ENCODE measurements around the gene CDAN1. TPM values are rescaled to one million over a fixed set of nuclear protein-coding genes. Genes with fewer than 3 reads are reported as not detected.
"Not testable (repeated sequence)": the region's sequence is repeated elsewhere in the genome, so short reads cannot be mapped to it uniquely, and the experiment has no call there.

Gene CDAN1
- polyA plus RNA-seq, 4 donors: 14.7 to 24.5 (median 17.4) TPM

DNA sequence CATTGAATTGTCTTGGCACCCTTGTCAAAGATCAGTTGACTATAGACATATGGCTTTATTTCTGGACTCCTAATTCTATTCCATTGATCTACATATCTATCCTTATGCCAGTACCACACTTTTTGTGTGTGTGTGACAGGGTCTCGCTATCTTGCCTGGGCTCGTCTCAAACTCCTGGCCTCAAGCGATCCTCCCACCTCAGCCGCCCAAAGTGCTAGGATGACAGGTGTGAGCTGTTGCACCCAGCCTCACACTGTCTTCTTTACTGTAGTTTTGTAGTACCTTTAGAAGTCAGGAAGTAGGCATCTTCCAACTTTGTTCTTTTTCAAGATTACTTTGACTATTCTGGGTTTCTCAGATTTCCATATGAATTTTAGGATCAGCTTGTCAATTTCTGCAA is 24.3 kb downstream of the CDAN1 start:
- no peak for DNase-seq (ENCODE audit: low read depth in 4 of 4, low spot score in 3 of 4)

DNA sequence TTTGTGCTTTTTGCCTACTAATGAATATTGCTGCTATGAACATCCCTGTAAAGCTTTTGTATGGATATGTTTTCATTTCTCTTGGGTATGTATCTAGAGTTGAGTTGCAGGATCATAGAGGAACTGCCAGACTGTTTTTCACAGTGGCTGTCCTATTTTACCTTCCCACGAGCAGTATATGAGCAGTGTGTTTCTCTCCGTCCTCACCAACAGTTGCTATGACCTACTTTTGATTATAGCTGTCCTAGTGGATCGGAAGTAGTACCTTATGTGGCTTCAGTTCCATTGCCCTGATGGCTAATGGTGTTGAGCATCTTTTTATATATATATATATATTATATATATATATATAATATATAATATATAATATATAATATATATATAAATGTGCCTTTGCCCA is 25.2 kb downstream of the CDAN1 start:
- no peak for DNase-seq (ENCODE audit: low read depth in 4 of 4, low spot score in 3 of 4)

DNA sequence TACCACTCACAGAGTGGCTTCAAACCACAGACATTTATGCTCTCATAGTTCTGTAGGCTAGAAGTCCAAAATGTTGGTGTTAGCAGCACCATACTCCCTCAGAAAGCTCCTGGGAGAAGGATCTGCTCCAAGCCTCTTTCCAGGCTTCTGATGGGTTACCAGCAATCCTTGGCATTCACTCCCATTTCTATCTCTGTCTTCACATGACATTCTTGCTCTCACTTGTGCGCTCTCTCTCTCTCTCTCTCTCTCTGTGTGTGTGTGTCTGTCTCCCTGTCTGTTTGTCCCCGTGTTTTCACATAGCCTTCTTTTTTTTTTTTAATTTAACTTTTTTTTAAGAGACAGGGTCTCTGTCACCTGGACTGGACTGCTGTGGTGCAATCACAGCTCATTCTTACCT is 26.3 kb downstream of the CDAN1 start:
- DNase-seq (ENCODE audit: low read depth in 4 of 4, low spot score in 3 of 4): no peak

DNA sequence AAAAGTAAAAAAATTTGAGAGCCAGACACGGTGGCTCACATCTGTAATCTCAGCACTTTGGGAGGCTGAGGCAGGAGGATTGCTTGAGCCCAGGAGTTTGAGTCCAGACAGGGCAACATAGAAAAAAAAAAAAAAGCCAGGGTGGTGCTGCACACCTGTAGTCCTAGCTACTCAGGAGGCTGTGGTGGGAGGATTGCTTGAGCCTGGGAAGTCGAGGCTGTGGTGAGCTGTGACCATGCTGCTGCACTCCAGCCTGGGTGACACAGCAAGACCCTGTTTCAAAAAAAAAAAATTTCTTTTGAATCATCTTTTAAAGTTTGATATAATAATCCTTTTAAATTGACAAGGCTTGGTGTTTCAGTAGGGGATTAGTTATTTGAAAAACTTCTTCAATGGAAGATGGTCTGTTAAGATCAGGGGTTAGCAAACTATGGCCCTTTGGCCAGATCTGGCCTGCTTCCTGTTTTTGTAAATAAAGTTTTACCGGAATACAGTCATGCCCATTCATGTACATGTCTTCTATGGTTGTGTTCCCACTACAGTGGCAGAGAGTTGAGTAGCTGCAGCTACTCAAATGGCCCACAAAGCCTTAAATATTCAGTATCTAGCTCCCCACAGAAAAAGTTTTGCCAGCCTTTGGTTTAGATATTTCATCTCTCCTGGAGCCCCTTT is 28.9 kb downstream of the CDAN1 start:
- no peak for DNase-seq (ENCODE audit: low read depth in 4 of 4, low spot score in 3 of 4)

DNA sequence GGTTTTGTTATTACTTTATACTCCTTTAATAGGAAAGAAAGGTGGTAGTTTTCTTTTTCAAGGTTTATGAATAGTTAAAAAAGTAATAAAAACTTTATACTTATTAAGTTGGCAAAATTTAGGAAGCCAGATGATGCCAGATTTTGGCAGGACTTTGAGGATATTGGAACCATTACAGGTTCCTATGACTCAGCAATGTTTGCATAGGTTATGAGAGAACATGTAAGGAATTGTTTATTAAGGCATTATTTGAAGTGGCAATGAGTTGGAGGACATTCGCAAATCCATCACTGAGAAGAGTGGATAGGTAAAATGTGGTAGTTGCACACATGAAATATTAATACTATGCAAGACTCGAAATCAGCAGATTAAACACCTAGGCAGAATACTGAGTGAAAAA is 29.9 kb downstream of the CDAN1 start:
- no peak for DNase-seq (ENCODE audit: low read depth in 4 of 4, low spot score in 3 of 4)

DNA sequence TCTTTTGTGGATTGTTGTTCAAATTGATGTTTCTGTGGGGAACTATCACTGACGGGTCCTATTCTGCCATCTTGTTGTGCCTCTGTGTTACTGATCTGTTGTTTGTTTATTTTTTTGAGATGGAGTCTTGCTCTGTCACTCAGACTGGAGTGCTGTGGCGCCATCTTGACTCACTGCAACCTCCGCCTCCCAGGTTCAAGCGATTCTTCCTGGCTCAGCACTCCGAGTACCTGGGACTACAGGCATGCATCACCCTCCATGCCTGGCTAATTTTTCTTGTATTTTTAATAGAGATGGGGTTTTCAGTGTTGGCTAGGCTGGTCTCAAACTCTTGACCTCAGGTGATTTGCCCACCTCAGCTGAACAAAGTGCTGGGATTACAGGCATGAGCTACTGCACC is 31.6 kb downstream of the CDAN1 start:
- DNase-seq (ENCODE audit: low read depth in 4 of 4, low spot score in 3 of 4): no peak

DNA sequence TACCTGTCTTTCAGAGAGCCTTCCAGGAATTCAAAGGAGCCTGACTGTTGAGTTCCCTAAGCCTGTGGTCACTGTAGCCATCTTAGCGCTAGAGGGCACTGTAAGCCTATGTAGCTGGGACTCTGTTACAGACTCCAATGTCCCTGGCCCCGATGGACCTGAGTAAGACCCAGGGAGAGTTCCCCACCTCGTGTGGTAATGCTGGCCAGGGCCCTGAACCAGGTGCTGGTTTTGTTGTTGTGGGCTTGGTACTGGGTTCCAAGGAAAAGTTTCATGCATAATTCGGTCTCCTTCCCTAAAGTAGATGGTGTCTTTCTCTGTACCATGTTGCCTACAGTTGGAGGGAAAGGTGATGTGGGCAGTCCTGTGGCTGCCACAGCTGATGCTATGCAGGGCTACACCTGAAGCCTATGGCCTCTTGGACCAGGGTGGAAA is 32.4 kb downstream of the CDAN1 start:
- DNase-seq (ENCODE audit: low read depth in 4 of 4, low spot score in 3 of 4): peak; percentile 31 to 60 (median 42)

DNA sequence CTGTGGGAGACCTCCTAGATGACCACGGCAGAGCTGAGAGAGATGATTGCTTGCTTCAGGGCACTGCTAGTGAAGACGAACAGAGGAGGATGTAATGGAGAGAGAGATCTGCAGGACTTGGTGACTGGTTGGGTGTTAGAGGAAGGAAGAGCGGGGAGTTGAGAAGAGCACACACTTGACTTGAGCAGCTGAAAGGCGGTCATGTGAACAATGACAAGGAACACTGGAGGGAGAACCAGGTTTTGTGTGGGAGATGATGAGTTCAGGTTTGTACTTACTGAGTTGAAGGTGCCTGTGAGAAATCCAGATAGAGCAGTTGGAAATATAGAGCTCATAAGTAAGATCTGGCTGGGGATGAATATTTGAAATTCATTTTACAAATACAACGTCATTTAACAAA is 40.3 kb downstream of the CDAN1 start:
- DNase-seq (ENCODE audit: low read depth in 4 of 4, low spot score in 3 of 4): no peak

DNA sequence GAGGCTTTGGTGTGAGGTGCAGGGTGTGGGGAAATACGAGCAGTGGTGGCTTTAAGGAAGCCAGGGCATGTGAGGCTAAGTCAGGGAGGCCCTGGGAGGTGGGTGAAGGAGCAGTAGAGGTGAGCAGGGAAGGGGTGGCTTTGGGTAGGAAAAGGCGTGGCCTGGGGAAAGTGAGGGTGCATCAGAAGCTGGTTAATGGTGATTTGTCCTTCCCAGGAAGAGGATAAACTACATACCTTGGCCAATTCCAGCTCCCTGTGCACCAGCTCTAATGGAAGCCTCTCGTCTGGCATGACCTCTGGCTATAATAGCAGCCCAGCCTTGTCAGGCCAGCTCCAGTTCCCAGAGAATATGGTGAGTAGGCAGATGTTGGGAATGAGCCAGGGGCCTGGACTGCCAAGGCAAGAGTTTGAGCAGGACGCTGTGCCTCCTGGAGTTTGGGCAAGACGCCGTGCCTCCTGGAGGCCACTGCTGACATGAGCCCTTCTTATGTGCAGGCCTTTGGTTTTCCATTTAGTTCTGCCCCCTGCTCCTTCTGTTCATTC is 41.3 kb downstream of the CDAN1 start:
- no peak for DNase-seq (ENCODE audit: low read depth in 4 of 4, low spot score in 3 of 4)

DNA sequence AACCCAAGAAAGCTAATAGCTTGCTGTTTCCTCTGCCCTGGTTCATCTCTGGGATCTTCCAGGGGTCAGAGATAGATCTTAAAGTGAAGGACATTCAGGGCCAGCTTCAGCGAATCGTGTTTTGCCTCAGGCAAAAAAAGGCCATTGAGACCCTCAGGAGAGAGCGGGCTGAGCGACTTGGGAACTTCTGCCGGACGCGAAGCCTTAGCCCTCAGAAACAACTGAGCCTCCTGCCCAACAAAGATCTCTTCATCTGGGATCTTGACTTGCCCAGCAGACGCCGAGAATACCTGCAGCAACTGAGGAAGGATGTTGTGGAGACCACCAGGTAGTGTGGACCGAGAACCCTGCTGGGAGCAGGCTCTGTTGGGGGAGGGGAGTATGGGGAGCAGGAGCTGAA is 42.5 kb downstream of the CDAN1 start:
- DNase-seq (ENCODE audit: low read depth in 4 of 4, low spot score in 3 of 4): no peak

DNA sequence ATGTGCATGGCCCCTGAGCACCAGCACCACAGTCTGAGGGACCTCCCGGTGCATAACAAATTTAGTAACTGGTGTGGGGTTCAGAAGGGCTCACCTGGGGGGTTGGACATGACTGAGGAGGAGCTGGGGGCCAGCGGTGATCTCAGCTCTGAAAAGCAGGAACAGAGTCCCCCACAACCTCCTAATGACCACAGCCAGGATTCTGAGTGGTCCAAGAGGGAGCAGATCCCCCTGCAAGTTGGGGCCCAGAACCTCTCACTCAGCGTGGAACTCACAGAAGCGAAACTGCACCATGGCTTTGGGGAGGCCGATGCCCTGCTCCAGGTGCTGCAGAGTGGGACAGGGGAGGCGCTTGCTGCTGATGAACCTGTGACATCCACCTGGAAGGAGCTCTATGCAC is 43.0 kb downstream of the CDAN1 start:
- DNase-seq (ENCODE audit: low read depth in 4 of 4, low spot score in 3 of 4): no peak

DNA sequence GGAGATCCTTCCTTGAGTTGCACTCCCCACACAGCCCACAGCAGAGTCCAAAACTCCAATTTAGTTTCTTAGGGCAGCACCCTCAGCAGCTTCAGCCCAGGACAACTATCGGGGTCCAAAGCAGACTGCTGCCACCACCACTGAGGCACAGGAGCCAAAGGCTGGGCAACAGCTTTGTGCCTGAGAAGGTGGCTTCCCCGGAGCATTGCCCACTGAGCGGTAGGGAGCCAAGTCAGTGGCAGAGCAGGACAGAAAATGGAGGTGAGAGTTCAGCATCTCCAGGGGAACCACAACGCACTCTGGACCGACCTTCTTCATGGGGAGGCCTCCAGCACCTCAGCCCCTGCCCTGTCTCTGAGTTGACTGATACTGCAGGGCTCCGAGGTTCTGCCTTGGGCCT is 43.4 kb downstream of the CDAN1 start:
- no peak for DNase-seq (ENCODE audit: low read depth in 4 of 4, low spot score in 3 of 4)

DNA sequence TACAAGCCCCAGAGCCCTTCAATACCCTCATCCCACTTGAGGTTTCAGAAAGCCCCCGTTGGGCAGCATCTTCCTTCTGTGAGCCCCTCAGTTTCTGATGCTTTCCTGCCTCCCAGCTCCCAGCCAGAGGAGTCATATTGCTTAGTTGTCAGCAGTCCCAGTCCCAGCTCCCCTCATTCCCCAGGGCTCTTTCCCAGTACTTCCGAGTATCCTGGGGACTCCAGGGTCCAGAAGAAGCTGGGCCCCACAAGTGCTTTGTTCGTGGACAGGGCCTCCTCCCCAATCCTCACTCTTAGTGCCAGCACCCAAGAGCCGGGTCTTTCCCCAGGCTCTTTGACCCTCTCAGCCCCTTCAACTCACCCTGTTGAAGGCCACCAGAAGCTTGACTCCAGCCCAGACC is 43.9 kb downstream of the CDAN1 start:
- DNase-seq (ENCODE audit: low read depth in 4 of 4, low spot score in 3 of 4): no peak

DNA sequence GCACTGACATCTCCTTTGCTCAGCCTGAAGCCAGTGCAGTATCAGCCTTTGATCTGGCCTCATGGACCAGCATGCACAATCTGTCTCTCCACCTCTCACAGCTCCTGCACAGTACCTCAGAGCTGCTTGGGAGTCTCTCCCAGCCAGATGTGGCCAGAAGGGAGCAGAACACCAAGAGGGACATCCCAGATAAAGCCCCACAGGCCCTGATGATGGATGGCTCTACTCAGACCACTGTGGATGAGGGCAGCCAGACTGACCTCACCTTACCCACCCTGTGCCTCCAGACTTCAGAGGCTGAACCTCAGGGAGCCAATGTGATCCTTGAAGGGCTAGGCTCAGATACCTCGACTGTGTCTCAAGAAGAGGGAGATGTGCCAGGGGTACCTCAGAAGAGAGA is 44.4 kb downstream of the CDAN1 start:
- no peak for DNase-seq (ENCODE audit: low read depth in 4 of 4, low spot score in 3 of 4)

DNA sequence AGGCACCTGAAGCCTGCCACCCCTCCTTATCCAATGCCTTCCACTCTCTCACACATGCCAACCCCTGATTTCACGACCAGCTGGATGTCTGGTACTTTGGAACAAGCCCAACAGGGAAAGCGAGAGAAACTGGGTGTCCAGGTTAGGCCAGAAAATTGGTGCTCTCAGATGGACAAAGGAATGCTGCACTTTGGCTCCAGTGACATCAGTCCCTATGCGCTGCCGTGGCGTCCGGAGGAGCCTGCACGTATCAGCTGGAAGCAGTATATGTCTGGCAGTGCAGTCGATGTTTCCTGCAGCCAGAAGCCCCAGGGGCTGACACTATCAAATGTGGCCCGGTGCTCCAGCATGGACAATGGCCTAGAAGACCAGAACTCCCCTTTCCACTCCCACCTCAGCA is 45.2 kb downstream of the CDAN1 start:
- DNase-seq (ENCODE audit: low read depth in 4 of 4, low spot score in 3 of 4): no peak

DNA sequence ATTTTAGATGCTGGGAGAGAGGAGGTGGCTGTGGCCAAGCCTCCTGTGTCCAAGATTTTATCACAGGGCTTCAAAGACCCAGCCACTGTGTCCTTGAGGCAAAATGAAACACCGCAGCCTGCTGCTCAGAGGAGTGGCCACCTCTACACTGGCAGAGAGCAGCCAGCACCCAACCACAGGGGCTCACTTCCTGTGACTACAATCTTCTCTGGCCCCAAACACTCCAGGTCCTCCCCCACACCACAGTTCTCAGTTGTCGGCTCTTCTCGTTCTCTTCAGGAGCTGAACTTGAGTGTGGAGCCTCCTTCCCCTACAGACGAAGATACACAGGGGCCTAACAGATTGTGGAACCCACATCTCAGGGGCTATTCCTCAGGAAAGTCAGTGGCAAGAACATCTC is 45.6 kb downstream of the CDAN1 start:
- no peak for DNase-seq (ENCODE audit: low read depth in 4 of 4, low spot score in 3 of 4)

DNA sequence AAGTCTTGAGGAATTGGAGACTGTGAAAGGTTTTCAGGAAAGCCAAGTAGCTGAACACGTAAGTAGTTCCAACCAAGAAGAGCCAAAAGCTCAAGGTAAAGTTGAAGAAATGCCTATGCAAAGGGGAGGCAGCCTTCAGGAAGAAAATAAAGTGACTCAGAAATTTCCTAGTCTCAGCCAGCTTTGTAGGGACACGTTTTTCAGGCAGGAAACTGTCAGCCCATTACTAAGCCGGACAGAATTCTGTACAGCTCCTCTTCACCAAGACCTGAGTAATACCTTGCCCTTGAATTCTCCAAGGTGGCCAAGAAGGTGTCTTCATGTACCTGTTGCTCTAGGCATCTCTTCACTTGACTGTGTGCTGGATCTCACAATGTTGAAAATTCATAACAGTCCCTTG is 48.6 kb downstream of the CDAN1 start:
- no peak for DNase-seq (ENCODE audit: low read depth in 4 of 4, low spot score in 3 of 4)

DNA sequence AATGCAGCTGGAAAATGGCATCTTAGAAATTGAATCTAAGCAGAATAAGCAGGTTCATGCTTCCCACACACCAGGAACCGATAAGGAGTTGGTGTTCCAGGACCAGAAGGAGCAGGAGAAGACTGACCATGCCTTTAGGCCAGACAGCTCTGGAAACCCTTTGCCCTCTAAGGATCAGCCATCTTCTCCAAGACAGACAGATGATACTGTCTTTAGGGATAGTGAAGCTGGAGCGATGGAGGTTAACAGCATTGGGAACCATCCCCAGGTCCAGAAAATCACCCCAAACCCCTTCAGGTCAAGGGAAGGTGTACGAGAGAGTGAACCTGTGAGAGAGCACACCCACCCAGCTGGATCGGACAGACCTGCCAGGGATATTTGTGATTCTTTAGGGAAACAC is 49.2 kb downstream of the CDAN1 start:
- DNase-seq (ENCODE audit: low read depth in 4 of 4, low spot score in 3 of 4): no peak

DNA sequence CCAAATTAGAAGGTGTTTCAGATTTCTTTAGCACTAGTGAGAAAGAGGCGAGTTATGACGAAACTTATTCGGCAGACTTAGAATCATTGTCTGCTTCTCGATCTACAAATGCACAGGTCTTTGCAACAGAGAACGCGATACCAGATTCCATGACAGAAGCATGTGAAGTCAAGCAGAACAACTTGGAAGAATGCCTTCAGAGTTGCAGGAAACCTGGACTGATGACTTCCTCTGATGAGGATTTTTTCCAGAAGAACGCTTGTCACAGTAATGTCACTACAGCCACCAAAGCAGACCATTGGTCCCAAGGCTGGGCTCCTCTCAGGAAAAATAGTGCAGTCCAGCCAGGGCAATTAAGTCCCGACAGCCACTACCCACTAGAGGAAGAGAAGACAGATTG is 50.6 kb downstream of the CDAN1 start:
- no peak for DNase-seq (ENCODE audit: low read depth in 4 of 4, low spot score in 3 of 4)

DNA sequence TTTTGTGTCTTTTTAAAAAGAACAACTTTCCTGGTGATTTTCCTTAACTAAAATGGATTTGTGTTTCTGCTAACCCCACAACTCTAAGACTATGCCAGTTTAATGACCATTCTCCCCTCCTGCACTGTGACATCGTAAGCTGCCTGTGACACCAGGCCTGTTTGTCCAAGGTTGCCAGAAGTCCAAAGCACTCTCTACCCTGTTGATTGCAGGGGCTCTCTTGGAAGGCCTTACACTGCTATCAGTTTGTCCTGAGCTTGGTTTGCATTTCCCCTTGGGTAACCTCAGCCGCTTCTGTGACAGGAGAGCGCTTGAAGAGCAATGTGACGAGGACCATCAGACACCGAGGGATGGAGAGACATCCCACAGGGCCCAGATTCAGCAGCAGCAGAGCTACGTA is 55.8 kb downstream of the CDAN1 start:
- no peak for DNase-seq (ENCODE audit: low read depth in 4 of 4, low spot score in 3 of 4)

DNA sequence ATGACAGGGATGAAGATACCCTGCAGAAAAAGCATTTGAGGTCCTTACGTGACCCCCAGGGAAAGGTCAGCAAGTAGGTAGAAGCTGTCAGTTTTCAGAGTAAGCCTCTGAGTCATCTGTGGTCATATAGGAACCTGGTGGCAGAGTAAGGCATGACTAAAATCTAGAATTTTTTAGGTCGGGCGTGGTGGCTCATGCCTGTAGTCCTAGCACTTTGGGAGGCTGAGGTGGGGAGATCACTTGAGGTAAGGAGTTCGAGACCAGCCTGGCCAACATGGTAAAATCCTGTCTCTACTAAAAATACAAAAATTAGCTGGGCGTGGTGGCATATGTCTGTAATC is 56.8 kb downstream of the CDAN1 start:
- not testable (repeated sequence) for DNase-seq (ENCODE audit: low read depth in 4 of 4, low spot score in 3 of 4)

DNA sequence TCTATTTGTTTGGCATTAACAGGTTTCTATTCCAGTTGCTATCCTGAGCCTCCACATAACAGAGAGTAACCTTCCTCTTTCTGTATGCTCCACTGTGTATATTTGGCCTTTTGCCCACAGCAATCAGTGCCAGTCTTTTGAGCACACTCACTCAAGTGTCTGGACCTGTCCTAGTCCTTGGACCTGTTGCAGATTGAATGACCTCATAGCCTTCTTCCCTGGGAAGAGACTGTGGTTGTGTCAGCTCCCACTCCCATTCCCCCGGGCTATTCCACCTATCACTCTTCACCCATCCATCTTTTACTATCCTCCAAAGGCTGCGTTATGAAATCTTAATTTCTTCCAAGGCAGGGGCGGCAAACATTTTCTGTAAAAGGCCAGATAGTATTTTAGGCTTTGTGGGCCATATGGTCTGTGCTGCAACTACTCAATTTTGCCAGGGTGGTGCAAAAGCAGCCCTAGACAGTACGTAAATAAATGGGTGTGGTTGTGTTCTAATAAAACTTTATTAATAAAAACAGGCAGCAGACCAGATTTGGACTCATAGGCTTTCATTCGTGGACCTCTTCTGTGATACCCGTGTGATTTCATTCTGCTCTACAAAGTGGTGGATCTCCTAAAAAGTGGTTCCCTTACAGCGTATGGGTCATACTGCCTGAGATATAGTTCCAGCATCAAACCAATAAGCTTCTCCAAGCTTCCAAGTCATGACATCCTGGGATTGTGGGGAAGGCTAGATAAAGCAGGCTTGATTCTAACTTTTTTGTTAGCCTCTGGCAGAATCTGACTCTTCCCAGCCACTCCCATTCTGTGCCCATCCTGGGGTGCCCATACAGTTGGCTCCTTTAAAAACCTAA is 57.4 kb downstream of the CDAN1 start:
- DNase-seq (ENCODE audit: low read depth in 4 of 4, low spot score in 3 of 4): no peak

All from left renal pelvis (tissue), 4 donors.